Measurements from ENCODE around the gene KLHL35. TPM values are rescaled to one million over a fixed set of nuclear protein-coding genes. Genes with fewer than 3 reads are reported as not detected.

The KLHL35 gene
- total and polyA plus RNA-seq, 2 experiments from 2014 or later, result 0.10 to 0.28 TPM

GRCh38 chr11:75434051-75434450 lies 1.0 kb upstream of the KLHL35 start (continued):
- TF ChIP-seq CTCF (conservative IDR thresholded peaks at IDR 0.05; ENCODE audit: low read depth in 2 of 2), result no peak
- no peak for TF ChIP-seq REST (IDR thresholded peaks at IDR 0.05; ENCODE audit: unreplicated experiment)
- no peak for TF ChIP-seq ZNF114 (CRISPR knock-in tag; IDR thresholded peaks at IDR 0.05)
- no peak for TF ChIP-seq EZH2phosphoT487 (IDR thresholded peaks at IDR 0.05; ENCODE audit: unreplicated experiment)
- no peak for TF ChIP-seq NANOG (IDR thresholded peaks at IDR 0.05; ENCODE audit: borderline replicate concordance)

GRCh38 chr11:75433443-75433842 lies 440 bp upstream of the KLHL35 start:
- Mint-ChIP-seq H3K4me3 (peak overlapping the region; percentile 45; the same call in 2 of the 3 replicates), H3K36me3 (ENCODE audit: low read depth) (peaks cover 13% of the 10 kb centered on the region), H3K9me3 (peaks cover 14% of the 10 kb centered on the region), H3K4me1 (peaks cover 33% of the 10 kb centered on the region), H3K27me3 (ENCODE audit: insufficient read depth, low read depth, poor library complexity) (peaks cover 54% of the 10 kb centered on the region), H3K27ac (no peak overlapping the region)
- Histone ChIP-seq H3K4me2 (peak overlapping the region; percentile 71; the same call in 1 of the 2 replicates), H3K79me2 (replicated peaks; ENCODE audit: insufficient read depth) (no peaks in the 10 kb centered on the region), H3F3A (replicated peaks; ENCODE audit: low read depth) (peaks cover 6% of the 10 kb centered on the region; the same call in 1 of the 2 replicates), H3K9me2 (ENCODE audit: insufficient read depth) (no peaks in the 10 kb centered on the region), H2AFZ (peak overlapping the region; percentile 69; the same call in 1 of the 2 replicates), H3K27ac (ENCODE audit: low read depth) (no peak overlapping the region), H3K36me3 (ENCODE audit: insufficient read depth) (no peaks in the 10 kb centered on the region), H3K4me3 (no peak overlapping the region; the same call in 1 of the 2 replicates), H3K4me1 (ENCODE audit: insufficient read depth) (peaks cover 10% of the 10 kb centered on the region), H4K20me1 (replicated peaks; ENCODE audit: insufficient read depth) (no peaks in the 10 kb centered on the region; the same call in 1 of the 2 replicates), H3K27me3 (ENCODE audit: insufficient read depth) (peaks cover 51% of the 10 kb centered on the region)
- no peak for TF ChIP-seq ZNF114 (CRISPR knock-in tag; IDR thresholded peaks at IDR 0.05)
- no peak for TF ChIP-seq EZH2 (IDR thresholded peaks at IDR 0.05; ENCODE audit: low read depth, unreplicated experiment)
- TF ChIP-seq JUNB (IDR thresholded peaks at IDR 0.05; ENCODE audit: unreplicated experiment), result no peak
- TF ChIP-seq STAT1 (IDR thresholded peaks at IDR 0.05; ENCODE audit: unreplicated experiment), result no peak
- TF ChIP-seq ZNF331 (CRISPR knock-in tag; IDR thresholded peaks at IDR 0.05; ENCODE audit: low read depth), result no peak
- no peak for DNase-seq (ENCODE audit: low spot score)
- no peak for ATAC-seq

All from GM23338 (cell line).